Activated CD8-positive, alpha-beta memory T cell treated with anti-CD3 and anti-CD28 coated beads for 48 hours (primary cell): Measurements from ENCODE around the gene SSTR1.
"Not testable (repeated sequence)": the region's sequence is repeated elsewhere in the genome, so short reads cannot be mapped to it uniquely, and the experiment has no call there.

Experiments used
- DNase-seq, 3 experiments: peaks; one replicate each; pipeline ENCODE4 v3.0.0-alpha.2; 2020; ENCODE audit warnings: low read depth in 2 of 3, low spot score in 2 of 3

SSTR1 gene

DNA sequence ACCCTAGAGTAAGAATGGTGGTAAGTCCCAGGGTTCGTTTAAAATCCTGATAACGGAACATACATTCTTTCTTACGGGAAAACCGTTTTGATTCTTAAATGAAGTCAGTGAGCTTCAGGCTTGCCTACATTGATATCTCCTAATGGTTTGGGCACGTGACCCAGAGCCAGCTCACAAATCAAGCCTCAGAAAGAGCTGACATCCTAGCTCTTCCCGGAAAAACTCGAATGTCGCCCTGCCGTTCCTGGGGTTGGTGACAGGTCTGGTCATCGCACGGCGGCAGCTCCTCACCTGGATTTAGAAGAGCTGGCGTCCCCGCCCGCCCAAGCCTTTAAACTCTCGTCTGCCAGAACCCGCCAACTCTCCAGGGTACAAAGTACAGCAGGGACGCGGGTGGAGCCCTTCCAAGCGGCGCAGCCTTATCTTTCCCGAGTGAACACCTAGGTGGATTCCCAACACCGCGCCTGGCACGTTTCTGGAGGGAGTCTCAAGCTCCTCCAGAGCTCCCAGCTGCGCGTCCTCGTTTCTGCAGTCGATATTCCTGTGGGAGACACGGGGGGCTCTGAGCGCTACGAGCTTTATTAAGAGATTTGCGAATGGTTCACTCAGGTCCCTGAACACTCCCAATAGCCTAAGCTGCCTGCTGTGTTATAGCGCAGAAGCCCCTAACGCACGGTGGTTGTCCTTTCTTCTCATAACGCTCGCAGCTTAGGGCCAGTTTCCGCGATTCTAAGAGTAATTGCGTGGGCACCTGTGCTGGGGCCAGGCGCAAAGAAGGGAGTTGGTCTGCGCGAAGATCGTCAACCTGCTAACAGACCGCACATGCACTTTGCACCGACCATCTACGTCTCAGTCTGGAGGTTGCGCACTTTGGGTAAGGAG is at the start of gene SSTR1:
Gene SSTR1, plus strand, starts transcription at position 169 of the 882 bp plus-strand sequence. CDS start 1,486 bp downstream, outside the sequence.
- DNase-seq: no peak

DNA sequence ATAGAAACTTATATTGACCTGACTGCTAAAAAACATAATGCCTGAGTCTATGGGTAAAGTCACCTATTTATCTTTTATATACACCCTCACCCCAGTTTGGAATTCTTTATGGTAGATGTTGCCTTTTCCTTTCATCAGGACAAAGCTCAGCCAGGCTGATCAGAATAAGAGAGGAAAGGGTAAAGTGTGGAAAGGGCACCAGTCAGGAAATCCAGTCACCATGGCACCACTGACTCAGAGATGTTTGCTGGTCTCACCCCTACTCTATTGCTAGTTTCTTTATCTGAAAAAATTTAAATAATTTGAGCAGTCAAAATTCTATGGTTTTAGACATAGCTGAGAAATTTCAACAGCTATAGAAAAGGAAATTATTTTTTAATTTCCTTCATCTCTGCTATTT is 49.2 kb upstream of the SSTR1 start:
- DNase-seq: no peak

- DNase-seq: no peak
Measured at GRCh38 chr14:38168416-38168815, 39.3 kb upstream of the SSTR1 start.

- no peak for DNase-seq
Measured at GRCh38 chr14:38171197-38171596, 36.5 kb upstream of the SSTR1 start.

- DNase-seq: no peak
Measured at GRCh38 chr14:38174711-38175110, 33.0 kb upstream of the SSTR1 start.

DNA sequence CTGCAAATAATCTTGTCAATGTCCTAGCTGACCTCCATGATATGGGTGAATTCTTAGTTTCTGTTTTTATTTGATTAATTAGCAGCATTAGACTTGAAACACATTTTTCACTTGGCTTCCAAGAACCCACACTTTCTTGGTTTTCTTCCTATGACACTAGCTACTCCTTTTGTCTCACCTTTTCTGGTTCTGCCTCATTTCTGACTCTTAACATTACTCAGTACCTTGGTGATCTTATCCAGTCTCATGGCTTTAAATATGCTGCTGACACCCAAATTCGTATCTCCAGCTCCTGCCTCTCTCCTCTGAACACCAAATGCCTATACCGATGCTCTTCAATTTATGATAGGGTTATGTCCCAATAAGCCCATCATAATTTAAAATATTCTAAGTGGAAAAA is 32.0 kb upstream of the SSTR1 start:
- no peak for DNase-seq

DNA sequence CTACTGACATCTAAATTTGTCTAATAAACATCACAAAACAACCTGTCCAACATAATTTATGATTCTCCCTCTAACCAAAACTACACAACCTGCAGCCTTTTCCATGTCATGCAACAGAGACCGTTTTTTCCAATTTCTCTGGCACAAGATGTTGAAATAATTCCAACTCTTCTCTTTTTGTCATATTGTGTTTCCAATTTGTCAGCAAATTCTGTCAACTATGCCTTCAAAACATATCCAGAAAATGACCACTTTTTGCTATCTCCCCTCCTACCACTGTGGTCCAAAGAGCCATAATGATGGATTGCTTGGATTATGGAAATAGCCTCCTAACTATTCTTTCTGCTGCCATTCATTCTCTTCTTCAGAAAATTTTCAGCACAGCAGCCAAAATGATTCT is 31.3 kb upstream of the SSTR1 start:
- no peak for DNase-seq

DNA sequence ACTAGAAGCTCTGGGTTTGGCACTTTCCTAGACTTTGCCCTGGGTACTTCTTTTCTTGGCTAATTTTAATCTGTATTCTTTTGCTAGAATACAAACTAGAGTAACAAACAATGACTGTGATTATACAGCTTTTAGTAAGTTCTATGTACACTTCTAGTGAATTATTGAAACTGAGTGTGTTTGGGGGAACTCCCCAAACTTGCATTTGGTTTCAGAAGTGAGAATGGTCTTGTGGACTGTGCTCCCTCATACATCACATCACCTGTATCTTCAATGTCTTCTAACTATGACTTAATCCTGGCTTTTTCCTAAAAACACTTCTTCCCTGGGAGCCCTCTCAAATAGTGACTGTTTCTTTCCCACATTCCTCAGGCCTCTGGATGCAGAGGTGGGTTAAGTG is 23.6 kb upstream of the SSTR1 start:
- DNase-seq: no peak

- DNase-seq: no peak
Measured at GRCh38 chr14:38185671-38186070, 22.0 kb upstream of the SSTR1 start.

DNA sequence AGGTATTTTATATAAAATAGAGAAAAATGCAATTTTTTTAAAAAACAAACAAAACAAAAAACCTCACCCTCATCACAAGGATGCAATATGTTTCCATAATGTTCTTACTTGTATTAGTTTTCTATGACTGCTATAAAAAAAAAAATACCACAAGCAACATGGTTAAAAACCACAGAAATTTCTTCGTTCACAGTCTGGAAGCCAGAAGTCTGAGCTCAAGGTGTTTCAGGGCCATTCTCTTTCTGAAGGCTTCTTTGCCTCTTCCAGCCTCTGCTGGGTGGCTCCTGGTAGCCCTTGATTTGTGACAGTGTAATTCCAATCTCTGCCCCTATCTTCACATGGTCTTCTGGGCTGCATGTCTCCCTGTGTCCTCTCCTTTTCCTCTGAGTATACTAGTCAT is 21.5 kb upstream of the SSTR1 start:
- DNase-seq: no peak

- no peak for DNase-seq
Measured at GRCh38 chr14:38187528-38187927, 20.2 kb upstream of the SSTR1 start.

DNA sequence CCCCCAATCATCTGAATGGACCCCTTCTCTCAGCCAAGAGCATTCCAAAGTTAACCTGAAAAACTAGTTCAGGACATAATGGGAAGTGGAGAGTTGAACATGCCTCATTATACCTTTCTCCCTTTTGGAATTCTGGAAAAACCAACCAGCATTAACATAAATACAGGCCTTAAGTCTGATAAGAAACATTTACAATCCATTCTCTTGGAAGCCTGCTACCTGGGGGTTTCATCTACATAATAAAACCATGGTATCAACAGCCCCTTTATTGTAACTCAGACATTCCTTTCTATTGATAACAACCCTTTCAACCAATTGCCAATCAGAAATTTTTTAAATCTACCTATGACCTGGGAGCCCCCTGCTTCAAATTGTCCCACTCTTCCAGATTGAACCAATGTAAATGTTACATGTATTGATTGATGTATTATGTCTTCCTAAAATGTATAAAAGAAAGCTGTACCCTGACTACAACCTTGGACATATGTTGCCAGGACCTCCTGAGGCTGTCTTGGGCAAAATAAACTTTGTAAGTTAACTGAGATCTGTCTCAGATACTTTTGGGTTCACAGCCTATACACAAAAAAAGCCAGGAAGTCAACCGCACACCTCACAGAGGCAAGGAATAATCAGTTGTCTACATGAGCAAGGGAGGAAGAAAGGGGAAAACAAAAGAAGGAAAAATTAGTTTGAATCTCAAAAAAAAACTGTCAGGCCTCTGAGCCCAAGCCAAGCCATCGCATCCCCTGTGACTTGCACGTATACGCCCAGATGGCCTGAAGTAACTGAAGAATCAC is 17.6 kb upstream of the SSTR1 start:
- no peak for DNase-seq

DNA sequence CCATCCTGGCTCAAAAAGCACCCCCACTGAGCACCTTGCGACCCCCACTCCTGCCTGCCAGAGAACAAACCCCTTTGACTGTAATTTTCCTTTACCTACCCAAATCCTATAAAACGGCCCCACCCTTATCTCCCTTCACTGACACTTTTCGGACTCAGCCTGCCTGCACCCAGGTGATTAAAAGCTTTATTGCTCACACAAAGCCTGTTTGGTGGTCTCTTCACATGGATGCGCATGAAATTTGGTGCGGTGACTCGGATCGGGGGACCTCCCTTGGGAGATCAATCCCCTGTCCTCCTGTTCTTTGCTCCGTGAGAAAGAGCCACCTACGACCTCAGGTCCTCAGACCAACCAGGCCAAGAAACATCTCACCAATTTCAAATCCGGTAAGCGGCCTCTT is 16.9 kb upstream of the SSTR1 start:
- DNase-seq: not testable (repeated sequence)

- DNase-seq: not testable (repeated sequence)
Measured at GRCh38 chr14:38191491-38191890, 16.2 kb upstream of the SSTR1 start.

DNA sequence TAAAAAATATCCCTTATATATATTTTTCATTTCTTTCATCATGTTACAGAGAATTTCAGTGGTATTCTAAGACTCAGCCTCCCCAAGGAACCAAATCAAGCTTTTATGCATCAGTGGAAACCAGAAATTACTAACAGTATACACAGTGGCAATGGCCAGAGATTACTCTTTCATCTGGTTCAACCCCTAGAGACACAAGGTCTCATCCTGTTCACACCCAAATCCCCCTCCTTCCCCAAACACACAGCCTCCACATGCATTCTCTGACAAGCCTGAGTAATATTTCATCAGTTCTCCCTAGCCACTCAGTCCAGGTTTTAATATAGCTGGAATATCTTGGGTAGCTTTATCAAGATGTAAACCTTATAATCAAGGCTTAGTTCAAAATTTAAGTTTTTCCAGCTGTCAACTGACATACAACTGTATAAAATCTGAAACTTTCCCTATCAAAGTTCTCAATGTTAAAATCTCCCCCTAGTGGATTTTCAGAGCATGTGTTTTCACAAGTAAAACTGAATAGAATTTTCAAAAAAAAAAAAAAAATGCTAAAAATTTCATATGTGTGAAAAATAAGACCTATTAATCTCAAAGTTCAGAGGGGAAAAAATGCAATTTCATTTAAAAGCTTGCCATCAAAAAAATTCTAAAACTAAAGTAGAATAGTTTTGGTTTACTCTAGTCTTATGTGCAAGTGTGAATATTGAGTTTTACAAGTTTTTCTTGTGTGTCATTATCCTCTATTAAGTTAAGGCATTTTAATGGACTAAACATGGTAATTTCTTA is 10.5 kb upstream of the SSTR1 start:
- no peak for DNase-seq

DNA sequence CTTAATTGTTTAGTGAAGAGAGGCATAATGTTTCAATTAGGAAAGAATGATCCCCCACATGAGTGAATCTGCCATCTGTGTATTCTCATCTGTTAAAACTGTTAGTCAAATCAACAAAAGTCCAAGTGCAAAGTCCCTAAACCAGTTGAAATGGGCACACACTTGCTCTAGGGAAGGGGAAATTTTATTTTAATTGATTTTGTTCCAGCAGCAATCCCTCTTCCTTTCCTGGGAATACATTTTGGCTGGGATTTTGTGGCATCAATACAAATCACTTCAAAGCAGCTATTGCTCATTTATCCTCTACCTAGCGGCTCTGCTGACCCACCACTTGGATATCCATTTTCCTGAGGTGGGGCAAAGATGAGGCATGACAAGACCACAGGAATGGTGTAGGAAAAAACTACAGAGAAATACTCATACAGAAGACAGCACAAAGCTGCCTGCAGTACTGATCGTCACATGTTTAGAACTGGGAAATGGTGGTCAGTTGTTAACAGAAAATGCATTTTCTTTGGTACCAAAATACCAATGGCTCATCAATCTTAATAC is 9.8 kb upstream of the SSTR1 start:
- DNase-seq: no peak

GRCh38 chr14:38198425-38198824 is 9.3 kb upstream of the SSTR1 start:
- no peak for DNase-seq

DNA sequence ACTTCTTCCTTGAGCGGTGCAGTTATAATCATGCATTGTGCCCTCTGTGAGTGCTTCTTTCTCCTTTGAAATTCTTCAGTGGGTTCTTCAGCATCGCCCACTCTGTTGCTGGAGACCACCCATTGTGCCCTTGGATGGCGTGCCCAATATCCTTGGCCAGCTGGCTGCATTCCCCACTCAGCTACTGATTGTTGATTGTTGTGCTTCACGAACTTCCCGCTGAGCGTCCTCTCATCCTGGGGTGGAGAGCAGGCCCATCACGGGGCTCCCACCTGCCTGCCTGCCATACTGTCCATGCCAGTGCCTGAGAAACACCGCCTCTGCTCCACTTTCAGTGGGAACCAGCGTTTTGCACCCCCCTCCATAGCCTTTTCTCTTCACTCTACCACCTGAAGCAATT is 8.6 kb upstream of the SSTR1 start:
- DNase-seq: no peak

- no peak for DNase-seq
Measured at GRCh38 chr14:38199739-38200138, 8.0 kb upstream of the SSTR1 start.

GRCh38 chr14:38201137-38201828 is 6.4 kb upstream of the SSTR1 start:
- DNase-seq: no peak
